ENCODE data around the gene MAP2K1. TPM values are rescaled to one million over a fixed set of nuclear protein-coding genes. Genes with fewer than 3 reads are reported as not detected.

Gene MAP2K1
- total RNA-seq, 1 donor from 2014 or later: 53.6 TPM

- DNase-seq (peak; percentile 78), ATAC-seq (peak; percentile 63 to 75)
- peaks cover 41% of the 10 kb centered on the region for H3K4me1 ChIP-seq
- no peaks in the 10 kb centered on the region for H3K9me3 ChIP-seq
- peak; percentile 39 for TF ChIP-seq CTCF (IDR thresholded peaks at IDR 0.05)
- H3K36me3 ChIP-seq: no peaks in the 10 kb centered on the region
- intact Hi-C loops (cut with DNase I): no loop called here
- H3K4me3 ChIP-seq: peak overlapping the region; percentile 82
- peak overlapping the region; percentile 90 for H3K27ac ChIP-seq
- no peaks in the 10 kb centered on the region for H3K27me3 ChIP-seq (ENCODE audit: low read depth)
Measured at GRCh38 chr15:66387163-66388042, 691 bp downstream of the MAP2K1 start.

DNA sequence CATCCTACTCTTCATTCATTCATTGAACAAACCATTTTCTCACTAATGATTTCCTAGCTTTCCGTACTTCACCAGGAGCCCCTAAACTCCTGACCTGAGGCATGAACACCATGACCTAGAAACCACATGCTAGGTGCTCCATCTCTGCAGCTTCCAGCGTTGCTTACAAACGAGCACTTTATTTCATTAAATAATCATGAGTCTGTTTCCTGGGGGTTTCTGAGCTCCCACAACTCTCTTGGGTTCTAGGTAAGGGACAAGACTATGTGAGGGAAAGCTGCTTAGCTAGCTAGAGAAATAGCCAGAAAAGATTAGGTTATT, 1.3 kb downstream of the MAP2K1 start:
- no peak for ATAC-seq
- intact Hi-C loops (cut with DNase I): no loop called here
- no peak for TF ChIP-seq CTCF (IDR thresholded peaks at IDR 0.05)
- H3K27ac ChIP-seq: peak overlapping the region; percentile 90
- peak overlapping the region; percentile 82 for H3K4me3 ChIP-seq
- H3K36me3 ChIP-seq: no peaks in the 10 kb centered on the region
- peaks cover 47% of the 10 kb centered on the region for H3K4me1 ChIP-seq
- H3K9me3 ChIP-seq: no peaks in the 10 kb centered on the region
- no peaks in the 10 kb centered on the region for H3K27me3 ChIP-seq (ENCODE audit: low read depth)
- DNase-seq: no peak

DNA sequence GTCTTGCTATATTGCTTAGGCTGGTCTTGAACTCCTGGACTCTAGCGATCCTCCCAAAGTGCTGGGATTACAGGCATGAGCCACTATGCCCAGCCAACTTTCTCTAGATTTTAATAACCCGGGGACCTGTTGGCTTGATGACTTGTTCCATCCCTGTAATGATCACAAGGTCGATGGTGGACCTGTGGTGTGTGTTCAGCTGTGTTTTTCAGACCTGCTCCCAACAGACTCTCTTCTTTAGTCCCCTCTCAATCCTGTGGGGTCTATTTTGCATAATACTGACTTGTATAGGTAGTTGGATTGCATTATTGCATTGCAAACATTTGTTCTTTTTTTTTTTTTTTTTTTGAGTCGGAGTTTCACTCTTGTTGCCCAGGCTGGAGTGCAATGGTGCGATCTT, 1.9 kb downstream of the MAP2K1 start:
- Histone ChIP-seq H3K27ac (no peak overlapping the region), H3K4me1 (peaks cover 48% of the 10 kb centered on the region), H3K9me3 (no peaks in the 10 kb centered on the region), H3K27me3 (ENCODE audit: low read depth) (no peaks in the 10 kb centered on the region), H3K4me3 (peak overlapping the region; percentile 82), H3K36me3 (no peaks in the 10 kb centered on the region)
- intact Hi-C loops (cut with DNase I): no loop called here
- ATAC-seq: no peak
- no peak for TF ChIP-seq CTCF (IDR thresholded peaks at IDR 0.05)
- DNase-seq: no peak

DNA sequence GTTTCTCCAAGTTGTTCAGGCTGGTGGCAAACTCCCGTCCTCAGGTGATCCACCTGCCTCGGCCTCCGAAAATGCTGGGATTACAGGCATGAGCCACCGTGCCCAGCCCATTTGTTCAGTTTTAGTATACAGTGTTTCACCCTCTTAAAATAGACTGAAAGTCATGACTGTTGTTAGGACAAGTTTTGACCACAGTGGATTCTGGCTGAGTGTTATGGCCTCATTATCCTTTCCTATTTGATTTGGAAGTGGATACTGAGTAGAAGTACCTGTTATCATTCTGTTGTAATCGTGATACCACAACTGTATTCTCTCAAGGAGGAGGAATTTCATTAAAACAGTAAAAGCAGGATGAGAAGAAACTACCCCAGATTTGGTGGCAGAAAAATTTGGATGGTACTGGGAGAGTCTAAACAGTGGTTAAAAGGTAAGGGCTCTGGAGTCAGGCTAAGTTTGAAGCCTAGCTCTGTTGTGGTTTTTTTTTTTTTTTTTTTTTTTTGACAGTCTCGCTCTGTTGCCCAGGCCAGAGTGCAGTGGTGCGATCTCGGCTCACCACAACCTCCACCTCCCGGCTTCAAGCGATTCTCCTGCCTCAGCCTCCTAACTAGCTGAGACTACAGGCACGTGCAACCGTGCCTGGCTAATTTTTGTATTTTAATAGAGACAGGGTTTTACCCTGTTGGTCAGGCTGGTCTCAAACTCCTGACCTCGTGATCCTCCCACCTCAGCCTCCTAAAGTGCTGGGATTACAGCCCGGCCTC, 2.6 kb downstream of the MAP2K1 start:
- H3K4me1 ChIP-seq: peaks cover 48% of the 10 kb centered on the region
- TF ChIP-seq CTCF (IDR thresholded peaks at IDR 0.05): no peak
- no peaks in the 10 kb centered on the region for H3K27me3 ChIP-seq (ENCODE audit: low read depth)
- intact Hi-C loops (cut with DNase I): no loop called here
- ATAC-seq: no peak
- H3K27ac ChIP-seq: no peak overlapping the region
- no peak overlapping the region for H3K4me3 ChIP-seq
- H3K36me3 ChIP-seq: no peaks in the 10 kb centered on the region
- H3K9me3 ChIP-seq: no peaks in the 10 kb centered on the region
- DNase-seq: no peak

DNA sequence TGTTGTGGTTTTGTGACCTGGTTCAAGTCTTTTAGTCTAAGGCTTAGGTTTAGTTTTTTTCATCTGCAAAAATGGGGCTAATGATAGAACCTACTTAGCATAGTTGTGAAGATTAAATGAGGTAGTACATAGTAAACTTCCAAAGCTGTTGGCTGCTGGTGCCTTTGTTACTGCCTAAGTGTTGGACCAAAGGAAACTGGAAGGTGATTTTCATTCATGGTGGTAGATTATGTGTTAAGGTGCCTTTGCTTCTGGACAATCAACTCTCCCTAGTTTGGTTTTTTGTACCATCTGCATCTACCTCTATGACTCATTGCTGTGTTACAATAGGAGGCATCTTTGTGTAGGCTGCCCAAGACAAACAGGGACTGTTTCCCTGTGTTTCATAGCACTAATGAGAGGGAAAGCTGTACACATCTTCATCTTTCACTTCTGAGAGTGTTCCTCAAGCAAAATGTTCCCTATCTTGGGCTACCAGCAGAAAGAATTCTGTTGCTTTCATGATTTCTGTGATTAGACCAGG, 3.2 kb downstream of the MAP2K1 start:
- Histone ChIP-seq H3K4me1 (peaks cover 48% of the 10 kb centered on the region), H3K9me3 (no peaks in the 10 kb centered on the region), H3K4me3 (no peak overlapping the region), H3K36me3 (no peaks in the 10 kb centered on the region), H3K27ac (no peak overlapping the region), H3K27me3 (ENCODE audit: low read depth) (no peaks in the 10 kb centered on the region)
- DNase-seq: no peak
- intact Hi-C loops (cut with DNase I): no loop called here
- TF ChIP-seq CTCF (IDR thresholded peaks at IDR 0.05): no peak
- no peak for ATAC-seq

Data from lower lobe of right lung (tissue), 2 donors.